ENCODE data around the gene FGFR2.

DNA sequence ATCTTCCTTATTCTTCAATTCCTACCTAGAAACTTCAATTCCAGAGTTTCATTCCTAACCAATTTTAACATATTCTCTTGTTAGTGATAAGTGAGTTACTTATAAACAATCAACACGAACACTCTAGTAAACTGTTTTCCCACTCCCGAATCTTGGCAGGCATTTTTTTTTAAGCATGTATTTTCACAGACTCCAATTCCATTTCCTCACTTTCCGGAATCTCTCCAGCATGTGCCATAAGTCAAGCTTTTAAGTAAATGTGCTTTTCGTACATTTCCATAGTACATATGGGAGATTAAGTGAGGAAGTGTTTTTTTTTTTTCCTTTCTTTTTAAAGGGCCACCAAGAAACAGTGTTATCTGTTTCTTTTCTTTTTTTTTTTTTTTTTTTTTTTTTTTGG, 89.1 kb downstream of the FGFR2 start:
- TF ChIP-seq, protein P1, sequence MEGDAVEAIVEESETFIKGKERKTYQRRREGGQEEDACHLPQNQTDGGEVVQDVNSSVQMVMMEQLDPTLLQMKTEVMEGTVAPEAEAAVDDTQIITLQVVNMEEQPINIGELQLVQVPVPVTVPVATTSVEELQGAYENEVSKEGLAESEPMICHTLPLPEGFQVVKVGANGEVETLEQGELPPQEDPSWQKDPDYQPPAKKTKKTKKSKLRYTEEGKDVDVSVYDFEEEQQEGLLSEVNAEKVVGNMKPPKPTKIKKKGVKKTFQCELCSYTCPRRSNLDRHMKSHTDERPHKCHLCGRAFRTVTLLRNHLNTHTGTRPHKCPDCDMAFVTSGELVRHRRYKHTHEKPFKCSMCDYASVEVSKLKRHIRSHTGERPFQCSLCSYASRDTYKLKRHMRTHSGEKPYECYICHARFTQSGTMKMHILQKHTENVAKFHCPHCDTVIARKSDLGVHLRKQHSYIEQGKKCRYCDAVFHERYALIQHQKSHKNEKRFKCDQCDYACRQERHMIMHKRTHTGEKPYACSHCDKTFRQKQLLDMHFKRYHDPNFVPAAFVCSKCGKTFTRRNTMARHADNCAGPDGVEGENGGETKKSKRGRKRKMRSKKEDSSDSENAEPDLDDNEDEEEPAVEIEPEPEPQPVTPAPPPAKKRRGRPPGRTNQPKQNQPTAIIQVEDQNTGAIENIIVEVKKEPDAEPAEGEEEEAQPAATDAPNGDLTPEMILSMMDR (IDR thresholded peaks at IDR 0.05): no peak
- TF ChIP-seq SIN3A (IDR thresholded peaks at IDR 0.05; ENCODE audit: borderline replicate concordance, low read depth, low read length) (no peak), CHD2 (IDR thresholded peaks at IDR 0.05; ENCODE audit: low read length, partially characterized antibody) (no peak), RFX5 (IDR thresholded peaks at IDR 0.05; ENCODE audit: low read length) (no peak)
- TF ChIP-seq, protein P2, sequence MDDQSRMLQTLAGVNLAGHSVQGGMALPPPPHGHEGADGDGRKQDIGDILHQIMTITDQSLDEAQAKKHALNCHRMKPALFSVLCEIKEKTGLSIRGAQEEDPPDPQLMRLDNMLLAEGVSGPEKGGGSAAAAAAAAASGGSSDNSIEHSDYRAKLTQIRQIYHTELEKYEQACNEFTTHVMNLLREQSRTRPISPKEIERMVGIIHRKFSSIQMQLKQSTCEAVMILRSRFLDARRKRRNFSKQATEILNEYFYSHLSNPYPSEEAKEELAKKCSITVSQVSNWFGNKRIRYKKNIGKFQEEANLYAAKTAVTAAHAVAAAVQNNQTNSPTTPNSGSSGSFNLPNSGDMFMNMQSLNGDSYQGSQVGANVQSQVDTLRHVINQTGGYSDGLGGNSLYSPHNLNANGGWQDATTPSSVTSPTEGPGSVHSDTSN (IDR thresholded peaks at IDR 0.05): no peak
- TF ChIP-seq, protein P3, sequence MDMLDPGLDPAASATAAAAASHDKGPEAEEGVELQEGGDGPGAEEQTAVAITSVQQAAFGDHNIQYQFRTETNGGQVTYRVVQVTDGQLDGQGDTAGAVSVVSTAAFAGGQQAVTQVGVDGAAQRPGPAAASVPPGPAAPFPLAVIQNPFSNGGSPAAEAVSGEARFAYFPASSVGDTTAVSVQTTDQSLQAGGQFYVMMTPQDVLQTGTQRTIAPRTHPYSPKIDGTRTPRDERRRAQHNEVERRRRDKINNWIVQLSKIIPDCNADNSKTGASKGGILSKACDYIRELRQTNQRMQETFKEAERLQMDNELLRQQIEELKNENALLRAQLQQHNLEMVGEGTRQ (IDR thresholded peaks at IDR 0.05; ENCODE audit: borderline replicate concordance, low read depth, low read length): no peak

All from SK-N-SH (cell line).